Upper lobe of left lung (tissue), 4 donors: ENCODE measurements around the gene USP13.

Source experiments
- EP300 ChIP-seq, 4 donors: sonication (generic); formaldehyde crosslinking; IDR thresholded peaks; one replicate each; pipeline ENCODE4 v1.5.1; 2017; ENCODE audit warnings: antibody characterized with exemption in 4 of 4, control low read depth in 2 of 4
- POLR2A ChIP-seq, 4 donors: fragments of 450-650 bp; IDR thresholded peaks; one replicate each; pipeline ENCODE4 v1.5.1; 2016 to 2017; ENCODE audit warnings: antibody characterized with exemption in 4 of 4, mild to moderate bottlenecking in 2 of 4
- POLR2AphosphoS5 ChIP-seq, 2 donors: sonication (generic); formaldehyde crosslinking; IDR thresholded peaks; one replicate each; pipeline ENCODE4 v1.5.1; 2017; ENCODE audit warnings: antibody characterized with exemption in 2 of 2

- TF ChIP-seq EP300 (IDR thresholded peaks at IDR 0.05): no peak
- TF ChIP-seq POLR2AphosphoS5 (IDR thresholded peaks at IDR 0.05): no peak
- TF ChIP-seq POLR2A (IDR thresholded peaks at IDR 0.05): no peak
These were observed 91.1 kb downstream of the USP13 start for GRCh38 chr3:179743913-179744312.
